GM12864 (cell line): ENCODE results near the gene MDM1.

Source experiments
- DNase-seq: peaks from one replicate; pipeline ENCODE4 v3.0.0-alpha.2; 2011; ENCODE audit warnings: low read depth
- H3K4me3 ChIP-seq: 2 replicates; pipeline ENCODE4 v1.5.1; 2011; ENCODE audit warnings: mild to moderate bottlenecking, low read depth, low read length, control low read depth
- TF ChIP-seq, protein P1 (sequence below): IDR thresholded peaks from 2 replicates; pipeline ENCODE4 v1.5.1; 2011; ENCODE audit warnings: low read depth, mild to moderate bottlenecking, moderate library complexity, low read length, control low read depth, inconsistent platforms; ENCODE audit errors: missing control alignments

MDM1 gene

DNA sequence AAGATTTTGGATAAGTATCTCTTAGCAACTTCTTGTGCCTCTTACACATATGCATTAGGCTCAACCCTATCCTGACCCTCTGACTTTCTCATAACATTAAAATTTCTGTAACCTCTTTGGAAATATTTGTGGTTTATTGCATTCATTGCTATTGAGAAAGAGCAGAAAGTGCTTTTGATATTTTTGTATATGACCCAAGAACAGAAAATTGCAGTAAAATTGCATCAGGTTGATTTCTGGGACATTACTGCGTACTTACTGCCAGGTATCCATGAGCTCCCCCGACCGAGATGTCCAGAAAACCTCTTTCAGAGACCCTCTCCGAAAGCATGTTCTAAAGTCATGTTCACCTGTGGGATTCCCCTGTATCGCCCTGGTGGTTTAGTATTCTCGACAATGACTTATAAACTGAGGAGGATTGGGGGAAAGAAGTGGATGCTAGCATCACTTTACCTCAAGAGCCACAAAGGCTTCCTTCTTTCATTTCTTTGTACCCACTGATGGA lies 64.2 kb downstream of the MDM1 start:
- TF ChIP-seq, protein P1, sequence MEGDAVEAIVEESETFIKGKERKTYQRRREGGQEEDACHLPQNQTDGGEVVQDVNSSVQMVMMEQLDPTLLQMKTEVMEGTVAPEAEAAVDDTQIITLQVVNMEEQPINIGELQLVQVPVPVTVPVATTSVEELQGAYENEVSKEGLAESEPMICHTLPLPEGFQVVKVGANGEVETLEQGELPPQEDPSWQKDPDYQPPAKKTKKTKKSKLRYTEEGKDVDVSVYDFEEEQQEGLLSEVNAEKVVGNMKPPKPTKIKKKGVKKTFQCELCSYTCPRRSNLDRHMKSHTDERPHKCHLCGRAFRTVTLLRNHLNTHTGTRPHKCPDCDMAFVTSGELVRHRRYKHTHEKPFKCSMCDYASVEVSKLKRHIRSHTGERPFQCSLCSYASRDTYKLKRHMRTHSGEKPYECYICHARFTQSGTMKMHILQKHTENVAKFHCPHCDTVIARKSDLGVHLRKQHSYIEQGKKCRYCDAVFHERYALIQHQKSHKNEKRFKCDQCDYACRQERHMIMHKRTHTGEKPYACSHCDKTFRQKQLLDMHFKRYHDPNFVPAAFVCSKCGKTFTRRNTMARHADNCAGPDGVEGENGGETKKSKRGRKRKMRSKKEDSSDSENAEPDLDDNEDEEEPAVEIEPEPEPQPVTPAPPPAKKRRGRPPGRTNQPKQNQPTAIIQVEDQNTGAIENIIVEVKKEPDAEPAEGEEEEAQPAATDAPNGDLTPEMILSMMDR = no peak
- DNase-seq = no peak
- no peak overlapping the region for H3K4me3 ChIP-seq

DNA sequence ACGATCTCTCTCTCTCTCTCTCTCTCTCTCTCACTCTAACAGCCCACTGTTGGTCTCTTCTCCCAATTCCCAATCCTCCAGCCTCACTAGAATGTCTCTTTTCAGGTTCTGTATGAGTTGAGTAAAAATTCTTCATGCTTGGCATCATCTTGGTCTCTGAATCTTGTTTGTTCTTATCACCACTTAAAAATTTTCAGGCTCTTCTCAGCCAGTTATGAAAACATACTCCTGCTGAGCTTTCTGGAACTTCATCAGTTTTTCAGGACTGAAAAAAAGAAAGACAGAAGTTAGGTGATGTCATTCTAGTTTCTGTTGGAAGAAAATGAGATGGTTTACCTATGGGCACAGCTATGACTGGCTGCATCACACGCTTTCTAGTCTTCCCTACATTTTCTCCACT lies 67.3 kb downstream of the MDM1 start:
- DNase-seq = no peak

DNA sequence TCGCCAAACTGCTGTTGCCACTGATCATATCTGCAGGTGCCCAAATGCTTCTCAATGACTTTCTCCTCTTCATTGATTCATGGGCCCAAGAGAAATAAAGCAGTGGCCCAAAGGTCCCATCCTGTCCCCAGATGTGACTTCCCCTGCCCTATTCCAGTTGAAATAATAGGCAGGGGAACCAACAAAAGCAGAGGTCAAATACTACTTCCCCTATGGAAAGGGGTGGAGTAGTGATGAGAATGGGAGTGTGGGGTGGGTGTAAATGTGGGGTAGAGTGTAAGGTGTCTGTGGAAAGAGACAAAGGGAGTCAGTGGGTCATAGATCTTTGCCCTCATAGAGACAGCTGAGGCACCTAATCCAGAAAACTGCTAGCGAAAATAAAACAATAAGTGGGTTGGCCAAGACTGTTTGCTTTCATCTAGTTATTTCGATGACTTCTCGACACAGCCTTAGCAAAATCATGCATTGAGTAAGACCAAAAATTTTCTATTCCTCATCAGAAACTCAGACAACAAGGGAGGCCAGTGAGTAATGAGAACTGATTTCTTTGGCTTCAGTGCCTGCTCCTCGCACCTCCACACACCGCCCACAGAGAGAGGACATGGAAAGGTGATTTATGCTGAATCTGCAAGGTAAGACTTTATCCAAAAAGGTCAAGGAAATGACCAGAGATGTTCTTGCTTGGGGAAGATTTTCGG lies 67.9 kb downstream of the MDM1 start:
- TF ChIP-seq, protein P1 = no peak
- H3K4me3 ChIP-seq = no peak overlapping the region
- DNase-seq = no peak

More for the DNA sequence above, 67.3 kb downstream of the MDM1 start:
- TF ChIP-seq, protein P1 = no peak
- H3K4me3 ChIP-seq = no peak overlapping the region

DNA sequence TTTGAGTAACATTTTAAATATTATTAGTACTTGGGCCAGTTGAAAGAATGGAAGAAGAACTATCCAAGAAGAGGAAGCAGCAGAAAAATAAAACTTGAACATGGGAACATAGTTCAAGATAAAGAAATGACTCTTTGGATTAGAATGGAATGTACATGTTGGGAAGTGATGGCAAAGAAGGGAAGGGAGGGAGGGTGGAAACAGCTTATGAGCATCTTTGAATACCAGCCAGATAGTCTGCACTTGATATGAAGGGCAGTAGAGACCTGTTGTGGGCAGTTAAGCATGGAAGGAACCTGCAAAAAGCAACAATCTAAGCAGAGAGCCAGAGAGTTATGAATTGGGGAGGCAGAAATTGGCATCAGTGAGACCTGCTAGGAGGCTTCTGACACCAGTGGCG lies 68.8 kb downstream of the MDM1 start:
- TF ChIP-seq, protein P1 = no peak
- no peak for DNase-seq
- no peak overlapping the region for H3K4me3 ChIP-seq

DNA sequence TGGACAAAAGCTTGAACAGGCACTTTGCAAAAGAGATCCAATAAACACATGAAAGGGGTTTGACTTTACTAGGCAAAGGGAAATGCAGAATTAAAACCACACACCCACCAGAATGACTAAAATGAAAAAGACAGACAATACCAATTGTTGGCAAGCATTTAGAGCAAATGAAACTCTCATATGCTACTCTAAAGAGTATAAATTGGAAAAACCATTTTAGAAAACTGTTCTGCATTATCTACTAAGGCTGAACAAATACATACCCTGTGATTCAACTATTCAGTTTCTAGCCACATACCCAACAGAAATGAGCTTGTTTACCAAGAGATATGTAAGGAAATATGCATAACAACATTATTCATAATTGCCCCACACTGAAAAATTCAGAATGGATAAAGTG lies 70.3 kb downstream of the MDM1 start:
- no peak for DNase-seq
- H3K4me3 ChIP-seq = no peak overlapping the region
- TF ChIP-seq, protein P1 = no peak

DNA sequence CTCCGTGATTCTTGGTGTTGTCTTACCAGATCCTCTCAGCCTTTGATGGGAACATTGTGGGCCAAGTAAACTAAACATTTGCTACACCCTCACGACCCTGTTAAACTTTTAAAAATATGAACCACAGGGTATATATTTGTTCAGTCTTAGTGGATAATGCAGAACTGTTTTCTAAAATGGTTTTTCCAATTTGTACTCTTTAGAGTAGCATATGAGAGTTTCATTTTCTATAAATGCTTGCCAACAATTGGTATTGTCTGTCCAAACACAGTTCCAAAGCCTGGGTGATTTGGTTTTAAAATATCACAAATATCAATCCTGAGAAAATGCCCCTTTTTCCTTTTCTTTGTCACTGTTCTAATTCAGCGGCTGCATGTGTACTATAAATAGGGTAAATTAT lies 72.0 kb downstream of the MDM1 start:
- H3K4me3 ChIP-seq = no peak overlapping the region
- TF ChIP-seq, protein P1 = no peak
- no peak for DNase-seq

DNA sequence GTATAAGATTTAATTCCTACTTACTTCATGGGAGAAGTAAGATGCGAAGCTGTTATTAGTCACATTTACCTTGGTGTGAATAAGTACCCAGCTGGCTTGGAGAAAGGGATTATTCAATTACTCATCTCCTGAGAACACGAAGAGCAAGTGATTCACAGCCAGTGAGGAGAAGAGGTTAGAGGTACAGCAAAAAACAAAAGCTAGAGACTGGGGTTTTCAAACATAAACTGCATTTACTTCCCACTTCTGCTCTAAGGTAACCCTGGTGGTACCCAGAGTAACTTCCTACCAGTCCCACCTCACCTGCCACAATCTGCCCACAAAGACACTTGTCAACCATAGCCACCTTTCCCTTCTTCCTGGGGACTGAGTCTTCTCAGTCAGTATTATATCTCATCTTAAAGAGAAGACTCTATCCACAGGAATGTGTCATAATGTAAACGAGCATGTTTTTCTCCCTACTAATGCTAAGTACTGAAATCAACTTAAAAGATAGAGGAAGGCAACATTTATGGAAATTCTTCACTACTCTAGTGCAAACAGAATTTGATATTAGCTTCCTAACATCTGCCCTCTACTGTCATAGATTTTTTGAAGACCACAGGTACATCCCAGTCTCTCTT lies 72.7 kb downstream of the MDM1 start:
- no peak overlapping the region for H3K4me3 ChIP-seq
- DNase-seq = no peak
- TF ChIP-seq, protein P1 = no peak
